ENCODE measurements around the gene EFHC2.
"Not testable (repeated sequence)": the region's sequence is repeated elsewhere in the genome, so short reads cannot be mapped to it uniquely, and the experiment has no call there.

DNA sequence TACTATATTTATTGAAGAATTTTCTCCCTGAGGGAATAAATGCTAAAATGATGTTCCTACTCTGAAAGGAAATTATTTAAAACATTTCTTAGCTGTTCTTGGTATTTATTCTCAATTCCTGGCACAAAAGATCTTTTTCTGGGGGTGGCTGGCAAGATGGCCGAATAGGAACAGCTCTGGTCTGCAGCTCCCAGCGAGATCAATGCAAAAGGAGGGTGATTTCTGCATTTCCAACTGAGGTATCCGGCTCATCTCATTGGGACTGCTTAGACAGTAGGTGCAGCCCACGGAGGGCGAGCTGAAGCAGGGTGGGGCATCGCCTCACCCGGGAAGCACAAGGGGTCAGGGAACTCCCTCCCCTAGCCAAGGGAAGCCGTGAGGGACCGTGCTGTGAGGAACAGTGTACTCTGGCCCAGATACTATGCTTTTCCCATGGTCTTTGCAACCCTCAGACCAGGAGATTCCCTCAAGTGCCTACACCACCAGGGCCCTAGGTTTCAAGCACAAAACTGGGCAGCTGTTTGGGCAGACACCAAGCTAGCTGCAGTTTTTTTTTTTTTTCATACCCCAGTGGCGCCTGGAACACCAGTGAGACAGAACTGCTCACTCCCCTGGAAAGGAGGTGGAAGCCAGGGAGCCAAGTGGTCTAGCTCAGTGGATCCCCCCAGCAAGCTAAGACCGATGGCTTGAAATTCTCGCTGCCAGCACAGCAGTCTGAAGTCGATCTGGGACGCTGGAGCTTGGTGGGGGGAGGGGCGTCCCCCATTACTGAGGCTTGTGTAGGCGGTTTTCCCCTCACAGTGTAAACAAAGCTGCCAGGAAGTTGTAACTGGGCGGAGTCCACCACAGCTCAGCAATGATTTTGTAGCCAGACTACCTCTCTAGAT is 90.5 kb downstream of the EFHC2 start:
- TF ChIP-seq, protein P1, sequence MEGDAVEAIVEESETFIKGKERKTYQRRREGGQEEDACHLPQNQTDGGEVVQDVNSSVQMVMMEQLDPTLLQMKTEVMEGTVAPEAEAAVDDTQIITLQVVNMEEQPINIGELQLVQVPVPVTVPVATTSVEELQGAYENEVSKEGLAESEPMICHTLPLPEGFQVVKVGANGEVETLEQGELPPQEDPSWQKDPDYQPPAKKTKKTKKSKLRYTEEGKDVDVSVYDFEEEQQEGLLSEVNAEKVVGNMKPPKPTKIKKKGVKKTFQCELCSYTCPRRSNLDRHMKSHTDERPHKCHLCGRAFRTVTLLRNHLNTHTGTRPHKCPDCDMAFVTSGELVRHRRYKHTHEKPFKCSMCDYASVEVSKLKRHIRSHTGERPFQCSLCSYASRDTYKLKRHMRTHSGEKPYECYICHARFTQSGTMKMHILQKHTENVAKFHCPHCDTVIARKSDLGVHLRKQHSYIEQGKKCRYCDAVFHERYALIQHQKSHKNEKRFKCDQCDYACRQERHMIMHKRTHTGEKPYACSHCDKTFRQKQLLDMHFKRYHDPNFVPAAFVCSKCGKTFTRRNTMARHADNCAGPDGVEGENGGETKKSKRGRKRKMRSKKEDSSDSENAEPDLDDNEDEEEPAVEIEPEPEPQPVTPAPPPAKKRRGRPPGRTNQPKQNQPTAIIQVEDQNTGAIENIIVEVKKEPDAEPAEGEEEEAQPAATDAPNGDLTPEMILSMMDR (IDR thresholded peaks at IDR 0.05; ENCODE audit: poor library complexity, severe bottlenecking), result not testable (repeated sequence)
- not testable (repeated sequence) for TF ChIP-seq EZH2 (IDR thresholded peaks at IDR 0.05; ENCODE audit: borderline replicate concordance, insufficient read depth, low read length, poor library complexity, severe bottlenecking); POLR2AphosphoS5 (IDR thresholded peaks at IDR 0.05); SMC3 (conservative IDR thresholded peaks at IDR 0.05; ENCODE audit: poor library complexity); MXI1 (conservative IDR thresholded peaks at IDR 0.05; ENCODE audit: poor library complexity, severe bottlenecking); TAF1 (IDR thresholded peaks at IDR 0.05; ENCODE audit: low read depth)
